Peyer's patch (tissue), 4 donors: Measurements from ENCODE around the gene GSG1. TPM values are rescaled to one million over a fixed set of nuclear protein-coding genes. Genes with fewer than 3 reads are reported as not detected.

Experiments
- DNase-seq, 3 donors: peaks; one replicate each; pipeline ENCODE4 v3.0.0-alpha.2; 2017 to 2019
- H3K27ac ChIP-seq, 4 donors: fragments of 200-600 bp; sonication (generic); one replicate each; pipeline ENCODE4 v1.5.1; 2016 to 2019
- H3K27me3 ChIP-seq, 2 donors: fragments of 200-600 bp; sonication (generic); one replicate each; pipeline ENCODE4 v1.5.1; 2019
- H3K36me3 ChIP-seq, 3 donors: fragments of 200-600 bp; sonication (generic); one replicate each; pipeline ENCODE4 v1.5.1; 2016 to 2019
- H3K4me1 ChIP-seq, 4 donors: fragments of 200-600 bp; sonication (generic); one replicate each; pipeline ENCODE4 v1.5.1; 2016 to 2019
- H3K4me3 ChIP-seq, 4 donors: fragments of 200-600 bp; sonication (generic); 1 replicate in 3 of 4; 2 replicates in 1 of 4; pipeline ENCODE4 v1.5.1; 2016 to 2019; ENCODE audit warnings: mild to moderate bottlenecking in 1 of 4
- H3K9me3 ChIP-seq, 4 donors: fragments of 200-600 bp; sonication (generic); one replicate each; pipeline ENCODE4 v1.5.1; 2016 to 2019; ENCODE audit warnings: mild to moderate bottlenecking in 1 of 4
- CTCF ChIP-seq, 6 experiments: fragments of 450-650 bp in 4 of 6; fragments of 200-600 bp in 2 of 6; sonication (generic) in 1 of 6; IDR thresholded peaks; one replicate each; pipeline ENCODE4 v1.5.1; 2017 to 2019; ENCODE audit warnings: antibody characterized with exemption in 6 of 6, mild to moderate bottlenecking in 3 of 6, moderate library complexity in 1 of 6
- POLR2A ChIP-seq, 2 donors: fragments of 450-650 bp; IDR thresholded peaks; one replicate each; pipeline ENCODE4 v1.5.1; 2017; ENCODE audit warnings: antibody characterized with exemption in 2 of 2, mild to moderate bottlenecking in 2 of 2, moderate library complexity in 2 of 2
- total RNA-seq, 4 donors: library from RNA; depleted of rRNA; stranded (reverse); fragments of >200 nt; gene quantifications; one replicate each; pipeline ENCODE4 v1.1.0, GENCODE V29; 2016

Gene GSG1
- total RNA-seq, 4 donors from 2014 or later: 1.1 TPM; not detected in 3

- Histone ChIP-seq H3K27ac (no peak overlapping the region), H3K4me3 (no peak overlapping the region), H3K9me3 (no peaks in the 10 kb centered on the region), H3K4me1 (no peaks in the 10 kb centered on the region), H3K27me3 (no peaks in the 10 kb centered on the region), H3K36me3 (no peaks in the 10 kb centered on the region)
- no peak for DNase-seq
- no peak for TF ChIP-seq CTCF (IDR thresholded peaks at IDR 0.05)
- no peak for TF ChIP-seq POLR2A (IDR thresholded peaks at IDR 0.05)
These were observed 16.9 kb upstream of the GSG1 start for GRCh38 chr12:13120413-13120812.

- no peak overlapping the region for H3K4me3 ChIP-seq
- DNase-seq: no peak
- no peaks in the 10 kb centered on the region for H3K27me3 ChIP-seq
- TF ChIP-seq POLR2A (IDR thresholded peaks at IDR 0.05): no peak
- TF ChIP-seq CTCF (IDR thresholded peaks at IDR 0.05): no peak
- no peak overlapping the region for H3K27ac ChIP-seq
- no peaks in the 10 kb centered on the region for H3K9me3 ChIP-seq
- H3K4me1 ChIP-seq: no peaks in the 10 kb centered on the region
- no peaks in the 10 kb centered on the region for H3K36me3 ChIP-seq
These were observed 16.4 kb upstream of the GSG1 start for GRCh38 chr12:13119826-13120225.

GRCh38 chr12:13117029-13117428 lies 13.6 kb upstream of the GSG1 start:
- TF ChIP-seq CTCF (IDR thresholded peaks at IDR 0.05) (no peak), POLR2A (IDR thresholded peaks at IDR 0.05) (no peak)
- Histone ChIP-seq H3K4me3 (no peak overlapping the region), H3K27ac (no peak overlapping the region), H3K27me3 (no peaks in the 10 kb centered on the region), H3K4me1 (no peaks in the 10 kb centered on the region), H3K36me3 (no peaks in the 10 kb centered on the region), H3K9me3 (no peaks in the 10 kb centered on the region)
- no peak for DNase-seq

- H3K36me3 ChIP-seq: no peaks in the 10 kb centered on the region
- H3K4me3 ChIP-seq: no peak overlapping the region
- no peaks in the 10 kb centered on the region for H3K27me3 ChIP-seq
- H3K4me1 ChIP-seq: no peaks in the 10 kb centered on the region
- TF ChIP-seq CTCF (IDR thresholded peaks at IDR 0.05) (no peak), POLR2A (IDR thresholded peaks at IDR 0.05) (no peak)
- H3K9me3 ChIP-seq: no peaks in the 10 kb centered on the region
- no peak overlapping the region for H3K27ac ChIP-seq
- DNase-seq: no peak
These were observed 12.8 kb upstream of the GSG1 start for GRCh38 chr12:13116259-13116658.

DNA sequence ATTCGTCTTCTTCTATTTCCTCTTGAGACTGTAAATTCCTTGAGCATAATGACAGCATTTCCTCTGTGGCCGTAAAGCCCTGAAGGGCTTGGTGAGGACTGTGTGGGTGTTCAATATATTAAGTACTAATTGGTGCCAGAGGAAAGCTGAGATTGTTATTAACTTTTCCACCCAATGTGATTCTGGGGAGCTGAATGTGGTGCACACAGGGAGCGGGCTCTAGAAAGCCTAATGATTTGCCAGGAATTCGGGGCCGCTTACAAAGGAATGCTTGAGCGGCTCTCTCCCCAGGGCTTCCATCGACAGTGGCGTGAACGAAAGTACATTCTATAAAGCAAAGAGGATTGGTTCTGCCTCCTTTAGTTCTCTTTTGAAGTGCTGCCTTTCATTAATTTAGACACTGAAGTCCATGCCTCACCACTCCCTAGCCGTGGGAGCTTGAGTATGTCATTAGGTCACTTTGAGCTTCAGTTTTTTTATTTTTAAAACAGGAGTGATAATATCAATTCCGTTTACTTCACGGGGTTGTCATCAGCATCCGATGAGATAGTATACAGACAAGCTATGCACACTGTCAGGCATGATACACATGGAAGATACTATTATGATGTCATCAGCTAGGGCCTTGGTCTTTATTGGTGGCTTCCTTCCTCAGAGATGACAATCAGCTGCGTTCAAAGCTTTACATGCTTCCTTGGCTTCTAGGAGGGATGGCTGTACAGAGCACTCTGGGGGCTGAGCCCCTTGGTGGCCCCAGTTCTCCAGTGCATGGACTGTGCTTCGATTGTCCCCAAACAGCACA lies 11.0 kb upstream of the GSG1 start:
- H3K36me3 ChIP-seq: no peaks in the 10 kb centered on the region
- no peak overlapping the region for H3K27ac ChIP-seq
- H3K27me3 ChIP-seq: no peaks in the 10 kb centered on the region

More for the DNA sequence above, 11.0 kb upstream of the GSG1 start:
- H3K4me1 ChIP-seq: no peaks in the 10 kb centered on the region
- no peak overlapping the region for H3K4me3 ChIP-seq
- TF ChIP-seq CTCF (IDR thresholded peaks at IDR 0.05) (no peak), POLR2A (IDR thresholded peaks at IDR 0.05) (no peak)
- no peaks in the 10 kb centered on the region for H3K9me3 ChIP-seq
- DNase-seq: no peak
